Small intestine (tissue), 7 donors: Measurements from ENCODE around the gene SH3GL2. TPM values are rescaled to one million over a fixed set of nuclear protein-coding genes. Genes with fewer than 3 reads are reported as not detected.

Experiments
- DNase-seq, 2 donors: peaks; one replicate each; pipeline versions ENCODE4 v3.0.0 to v3.0.0-alpha.2; 2013
- FAIRE-seq: peaks from 2 replicates; lab custom pipeline; 2012; peaks lifted over from hg19 to GRCh38; lab: Jason Lieb, UNC
- H3K27ac ChIP-seq, 3 donors: one replicate each; pipeline ENCODE4 v1.5.1; 2013; ENCODE audit warnings: low read length in 2 of 3, mild to moderate bottlenecking in 2 of 3, control low read depth in 1 of 3, inconsistent platforms in 1 of 3, low read depth in 1 of 3, moderate library complexity in 1 of 3
- H3K27me3 ChIP-seq, 3 donors: one replicate each; pipeline ENCODE4 v1.6.1; 2013; ENCODE audit warnings: low read length in 3 of 3, inconsistent platforms in 1 of 3; ENCODE audit not compliant: control insufficient read depth in 3 of 3, insufficient read depth in 3 of 3
- H3K36me3 ChIP-seq, 3 donors: one replicate each; pipeline ENCODE4 v1.6.1; 2013; ENCODE audit warnings: low read length in 3 of 3, inconsistent platforms in 1 of 3, low read depth in 1 of 3, mild to moderate bottlenecking in 1 of 3, moderate library complexity in 1 of 3; ENCODE audit not compliant: control insufficient read depth in 3 of 3, insufficient read depth in 2 of 3
- H3K4me1 ChIP-seq, 3 donors: one replicate each; pipeline ENCODE4 v1.6.1; 2013; ENCODE audit warnings: low read length in 2 of 3, inconsistent platforms in 1 of 3, low read depth in 1 of 3, mild to moderate bottlenecking in 1 of 3, moderate library complexity in 1 of 3; ENCODE audit not compliant: control insufficient read depth in 3 of 3, insufficient read depth in 2 of 3
- H3K4me3 ChIP-seq, 3 donors: one replicate each; pipeline ENCODE4 v1.5.1; 2013; ENCODE audit warnings: low read length in 3 of 3, control low read depth in 1 of 3, inconsistent platforms in 1 of 3, low read depth in 1 of 3, mild to moderate bottlenecking in 1 of 3, moderate library complexity in 1 of 3
- H3K9me3 ChIP-seq, 2 donors: one replicate each; pipeline ENCODE4 v1.6.1; 2013; ENCODE audit warnings: low read depth in 1 of 2, low read length in 1 of 2; ENCODE audit not compliant: control insufficient read depth in 2 of 2, insufficient read depth in 1 of 2
- WGBS, 3 donors: extraction: QIAGEN DNeasy Blood & Tissue Kit; methylation state at CpG; one replicate each; pipeline ENCODE4 v1.1.7; 2013; 5-methylcytosine and 5-hydroxymethylcytosine counted together
- polyA plus RNA-seq, 4 donors: library from polyadenylated mRNA; stranded (reverse) in 3 of 4; unstranded in 1 of 4; fragments of 200-250 nt in 3 of 4; fragments of 120-200 nt in 1 of 4; gene quantifications; one replicate each; pipeline versions ENCODE4 v1.2.1 to v1.2.3, GENCODE V29; 2013
- donor health status: healthy with polysubstance abuse.
- donor health status: control.
- donor health status: control.
- donor health status: Bipolar disorder and iron deficiency.
- donor health status: healthy.

SH3GL2 gene
- polyA plus RNA-seq, 4 donors: 0.70 to 3.3 TPM; not detected in 2

DNA sequence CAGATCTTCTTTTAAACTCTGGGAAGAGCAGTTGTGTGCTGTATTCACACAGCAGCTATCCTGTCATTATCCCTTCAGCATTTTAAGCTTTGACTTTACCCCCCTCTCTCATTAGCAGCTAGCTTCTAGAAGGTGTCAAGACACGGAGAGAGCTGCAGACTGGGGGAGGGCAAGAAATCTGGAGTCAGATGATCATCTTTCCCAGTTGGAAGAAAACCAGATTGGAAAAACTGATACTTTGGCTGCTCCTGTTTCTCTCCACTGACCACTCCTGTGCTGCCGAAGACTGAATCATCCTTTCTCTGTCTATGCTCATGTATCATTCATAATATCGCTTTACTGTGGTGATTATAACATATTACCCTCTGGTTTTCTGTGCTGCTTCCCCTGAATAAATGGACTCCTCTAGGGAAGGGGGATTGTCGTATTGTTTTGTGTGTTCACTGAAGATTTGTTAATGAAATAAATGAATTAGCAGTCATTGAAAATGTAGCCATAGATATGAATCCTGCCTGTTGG, 75.1 kb downstream of the SH3GL2 start:
- no peaks in the 10 kb centered on the region for H3K27me3 ChIP-seq
- no peaks in the 10 kb centered on the region for H3K9me3 ChIP-seq
- no peaks in the 10 kb centered on the region for H3K4me1 ChIP-seq
- no peak for DNase-seq
- 66 to 68% (median 67%) methylated on average over 4 of the region's 4 CpGs for WGBS, 3 donors
- no peak overlapping the region for H3K27ac ChIP-seq
- FAIRE-seq: no peak
- H3K4me3 ChIP-seq: no peak overlapping the region
- no peaks in the 10 kb centered on the region for H3K36me3 ChIP-seq

DNA sequence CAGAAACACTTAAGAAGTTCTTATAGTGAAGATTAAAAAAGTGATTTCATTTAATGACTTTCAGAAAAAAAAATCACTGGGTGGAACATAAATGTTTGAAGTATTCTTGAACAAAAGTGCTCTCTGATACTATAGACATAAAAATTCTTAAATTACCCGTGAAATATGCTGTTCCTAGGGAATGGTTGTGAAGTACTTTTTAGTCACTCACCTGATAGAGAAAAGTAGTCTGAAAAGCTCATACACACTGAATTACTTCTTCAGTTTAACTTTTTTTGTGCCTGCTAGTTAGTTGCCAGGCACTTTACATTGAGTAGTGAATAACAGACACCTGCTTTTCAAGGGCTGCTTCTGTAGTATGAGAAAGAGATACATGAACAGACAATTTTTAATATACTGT, 78.0 kb downstream of the SH3GL2 start:
- no peak overlapping the region for H3K27ac ChIP-seq
- H3K27me3 ChIP-seq: no peaks in the 10 kb centered on the region
- H3K4me3 ChIP-seq: no peak overlapping the region
- 59 to 81% (median 76%) methylated on average over 1 of the region's 1 CpG for WGBS, 3 donors
- DNase-seq (no peak), FAIRE-seq (no peak)
- no peaks in the 10 kb centered on the region for H3K9me3 ChIP-seq
- no peaks in the 10 kb centered on the region for H3K4me1 ChIP-seq
- H3K36me3 ChIP-seq: no peaks in the 10 kb centered on the region

DNA sequence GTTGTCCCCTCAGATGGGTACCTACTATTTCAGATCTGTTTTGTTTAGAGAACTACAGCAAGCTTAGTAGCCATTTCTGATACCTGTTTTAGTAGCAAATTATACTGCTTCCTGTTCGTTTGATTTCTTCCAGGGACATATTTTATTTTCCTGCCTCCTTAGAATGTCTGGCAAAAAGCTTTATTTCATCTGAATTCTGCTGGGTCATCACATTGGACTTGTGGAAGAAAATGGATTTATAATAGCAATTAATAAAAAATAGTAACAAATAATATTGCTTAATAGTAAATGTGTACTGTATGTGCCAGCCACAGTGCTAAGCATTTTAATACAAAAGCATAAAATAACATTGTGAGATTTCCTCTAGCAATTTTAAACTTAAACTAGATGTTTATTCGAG, 79.4 kb downstream of the SH3GL2 start:
- H3K9me3 ChIP-seq: no peaks in the 10 kb centered on the region
- 40 to 51% (median 42%) methylated on average over 2 of the region's 2 CpGs for WGBS, 3 donors
- DNase-seq (no peak), FAIRE-seq (no peak)
- no peak overlapping the region for H3K27ac ChIP-seq
- no peak overlapping the region for H3K4me3 ChIP-seq
- H3K36me3 ChIP-seq: no peaks in the 10 kb centered on the region
- no peaks in the 10 kb centered on the region for H3K4me1 ChIP-seq
- no peaks in the 10 kb centered on the region for H3K27me3 ChIP-seq

DNA sequence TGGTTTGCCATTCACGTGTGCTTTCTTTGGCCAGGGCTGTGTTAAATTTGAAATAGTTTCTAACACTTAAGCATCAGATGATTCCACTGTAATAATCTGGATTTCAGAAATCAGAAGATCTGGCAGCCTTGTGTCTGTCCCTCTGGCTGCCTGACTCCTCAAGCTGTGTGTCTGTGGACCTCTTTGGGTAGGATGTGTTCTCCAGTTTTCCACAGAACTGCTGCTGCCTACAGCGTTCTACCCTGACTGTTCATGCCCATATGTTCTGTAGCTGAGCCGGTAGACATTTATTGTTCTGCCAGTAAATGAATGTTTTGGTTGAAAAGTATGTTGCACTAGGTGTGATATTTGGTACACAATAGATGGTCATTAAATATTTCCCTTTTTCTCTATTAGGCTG, 81.3 kb downstream of the SH3GL2 start:
- H3K27ac ChIP-seq: no peak overlapping the region
- H3K9me3 ChIP-seq: no peaks in the 10 kb centered on the region
- FAIRE-seq (no peak), DNase-seq (no peak)
- H3K4me3 ChIP-seq: no peak overlapping the region
- no peaks in the 10 kb centered on the region for H3K27me3 ChIP-seq
- H3K4me1 ChIP-seq: no peaks in the 10 kb centered on the region
- no peaks in the 10 kb centered on the region for H3K36me3 ChIP-seq
- 88 to 91% (median 88%) methylated on average over 3 of the region's 3 CpGs for WGBS, 3 donors

DNA sequence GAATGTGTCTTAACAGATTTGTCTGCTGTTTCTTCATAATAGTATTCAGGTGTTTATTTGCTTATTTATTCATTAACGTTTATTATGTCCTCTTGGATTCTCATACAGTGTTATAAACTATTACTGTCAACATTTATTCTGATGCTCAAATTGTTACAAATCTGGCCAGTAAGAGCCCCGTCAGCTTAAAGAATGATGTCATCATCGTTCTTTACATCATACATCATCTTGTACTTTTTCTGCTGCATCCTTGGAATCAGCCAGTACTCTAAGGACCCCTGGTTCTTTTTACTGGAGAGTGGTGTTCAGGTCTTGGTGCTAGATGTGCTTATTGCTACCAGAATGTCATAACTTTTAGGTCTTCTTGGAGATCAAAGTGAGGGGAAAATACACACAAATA, 86.6 kb downstream of the SH3GL2 start:
- H3K4me3 ChIP-seq: no peak overlapping the region
- no peak for DNase-seq
- H3K9me3 ChIP-seq: no peaks in the 10 kb centered on the region
- H3K4me1 ChIP-seq: no peaks in the 10 kb centered on the region
- WGBS, 3 donors: 72 to 77% (median 76%) methylated on average over 3 of the region's 3 CpGs
- no peak for FAIRE-seq
- H3K36me3 ChIP-seq: no peaks in the 10 kb centered on the region
- H3K27ac ChIP-seq: no peak overlapping the region
- H3K27me3 ChIP-seq: no peaks in the 10 kb centered on the region

DNA sequence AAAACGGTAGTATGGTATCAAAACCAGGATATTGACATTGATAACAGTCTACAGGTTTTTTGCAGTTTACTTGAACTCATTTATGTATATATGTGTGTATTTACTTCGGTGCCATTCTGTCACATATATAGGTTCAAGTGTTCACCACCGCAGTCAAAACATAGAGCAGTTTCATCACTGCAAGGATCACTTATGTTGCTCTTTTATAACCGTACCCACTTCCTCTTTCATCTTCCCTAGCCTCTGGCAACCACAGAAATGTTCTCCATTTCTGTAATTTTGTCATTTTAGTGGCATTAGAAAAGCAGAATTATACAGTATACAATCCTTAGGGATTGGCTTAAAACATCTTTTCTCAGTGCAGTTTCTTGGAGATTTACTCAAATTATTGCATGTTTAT, 90.3 kb downstream of the SH3GL2 start:
- Histone ChIP-seq H3K27ac (no peak overlapping the region), H3K4me3 (no peak overlapping the region), H3K9me3 (no peaks in the 10 kb centered on the region), H3K27me3 (no peaks in the 10 kb centered on the region), H3K4me1 (no peaks in the 10 kb centered on the region), H3K36me3 (no peaks in the 10 kb centered on the region)
- FAIRE-seq (no peak), DNase-seq (no peak)
- WGBS, 3 donors: 54 to 72% (median 59%) methylated on average over 4 of the region's 4 CpGs

DNA sequence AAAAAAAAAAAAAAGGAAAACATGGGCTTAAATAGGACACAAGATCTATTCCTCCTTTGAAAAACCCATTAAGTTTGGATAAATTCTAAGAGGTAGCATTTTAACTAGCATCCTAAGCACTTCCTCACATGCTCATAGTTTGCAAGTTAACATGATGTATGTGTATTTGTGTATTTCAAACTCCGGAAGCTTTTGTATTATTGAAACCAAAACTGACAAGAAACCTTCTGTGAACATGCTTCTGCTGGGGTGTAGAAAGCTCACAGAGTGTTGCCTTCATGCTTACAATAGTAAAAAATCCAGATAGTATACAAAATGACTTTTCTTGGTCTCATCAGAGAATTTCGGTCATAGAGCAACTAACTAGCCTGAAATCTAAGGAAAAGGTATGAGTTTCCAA, 103.8 kb downstream of the SH3GL2 start:
- no peaks in the 10 kb centered on the region for H3K27me3 ChIP-seq
- DNase-seq: no peak
- H3K4me1 ChIP-seq: no peaks in the 10 kb centered on the region
- no peak overlapping the region for H3K4me3 ChIP-seq
- WGBS, 3 donors: 62 to 88% (median 82%) methylated on average over 2 of the region's 2 CpGs
- no peaks in the 10 kb centered on the region for H3K9me3 ChIP-seq
- FAIRE-seq: no peak
- H3K36me3 ChIP-seq: no peaks in the 10 kb centered on the region
- no peak overlapping the region for H3K27ac ChIP-seq

DNA sequence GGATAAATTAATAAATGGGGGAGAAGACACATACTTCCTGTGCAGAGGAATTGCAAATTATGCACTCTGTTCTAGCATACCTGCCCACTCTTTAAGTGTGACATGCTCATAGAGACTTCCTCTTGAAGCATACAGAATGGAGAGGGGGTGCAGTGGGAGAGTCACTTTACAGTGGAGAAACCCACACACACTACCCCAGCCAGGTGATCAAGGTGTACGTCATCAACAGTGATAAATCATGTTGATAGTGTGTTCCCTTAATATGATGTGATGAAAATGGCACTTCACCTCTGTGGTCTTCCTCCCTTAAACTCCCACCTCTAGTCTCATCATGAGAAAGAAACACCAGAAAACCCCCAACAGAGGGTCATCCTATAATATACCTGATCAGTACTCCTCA, 110.0 kb downstream of the SH3GL2 start:
- no peak for DNase-seq
- 57 to 88% (median 76%) methylated on average over 1 of the region's 1 CpG for WGBS, 3 donors
- Histone ChIP-seq H3K4me3 (no peak overlapping the region), H3K36me3 (no peaks in the 10 kb centered on the region), H3K27ac (no peak overlapping the region), H3K4me1 (no peaks in the 10 kb centered on the region), H3K9me3 (no peaks in the 10 kb centered on the region), H3K27me3 (no peaks in the 10 kb centered on the region)
- FAIRE-seq: no peak

DNA sequence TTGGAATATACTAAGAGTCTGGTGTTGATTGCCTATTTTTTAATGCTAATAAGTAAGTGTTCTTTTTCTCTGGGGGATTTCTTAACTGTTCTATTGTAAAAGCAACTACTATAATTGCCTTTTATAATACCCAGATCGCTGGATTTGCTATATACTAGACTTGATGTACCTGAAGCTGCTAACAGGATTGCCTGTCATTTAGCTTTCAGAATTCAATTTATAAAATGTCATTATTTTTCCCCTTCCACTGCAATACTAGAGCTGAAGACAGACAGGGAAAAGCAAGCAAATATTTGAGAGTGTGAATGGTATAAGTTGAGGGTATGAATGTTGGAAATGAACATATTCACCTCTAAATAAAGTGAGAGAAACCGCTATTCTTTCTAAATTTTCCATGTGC, 115.5 kb downstream of the SH3GL2 start:
- H3K36me3 ChIP-seq: no peaks in the 10 kb centered on the region
- no peak for FAIRE-seq

More for the DNA sequence above, 115.5 kb downstream of the SH3GL2 start:
- no peak for DNase-seq
- Histone ChIP-seq H3K9me3 (no peaks in the 10 kb centered on the region), H3K4me1 (no peaks in the 10 kb centered on the region), H3K27me3 (no peaks in the 10 kb centered on the region), H3K4me3 (no peak overlapping the region), H3K27ac (no peak overlapping the region)
- WGBS, 3 donors: 68 to 82% (median 77%) methylated on average over 2 of the region's 2 CpGs
